ENCODE measurements around the gene FERMT3.

- no peak for TF ChIP-seq CTCF (IDR thresholded peaks at IDR 0.05)
- no peak for TF ChIP-seq GABPA (IDR thresholded peaks at IDR 0.05; ENCODE audit: low read depth)
- no peak for TF ChIP-seq TAF1 (IDR thresholded peaks at IDR 0.05; ENCODE audit: borderline replicate concordance, low read depth, low read length)
- no peak for TF ChIP-seq EZH2phosphoT487 (IDR thresholded peaks at IDR 0.05; ENCODE audit: borderline replicate concordance, low read depth)
- TF ChIP-seq ELF1 (IDR thresholded peaks at IDR 0.05), result no peak
- TF ChIP-seq SIN3A (IDR thresholded peaks at IDR 0.05; ENCODE audit: borderline replicate concordance, low read depth, low read length), result no peak
- no peak for TF ChIP-seq RFX5 (IDR thresholded peaks at IDR 0.05; ENCODE audit: low read length)
- TF ChIP-seq POLR2AphosphoS5 (IDR thresholded peaks at IDR 0.05; ENCODE audit: low read depth, low read length), result no peak
- TF ChIP-seq YY1 (IDR thresholded peaks at IDR 0.05; ENCODE audit: low read depth), result no peak
- no peak for TF ChIP-seq FOXM1 (IDR thresholded peaks at IDR 0.05; ENCODE audit: low read depth)
Observed at GRCh38 chr11:64180891-64181290, 25.6 kb upstream of the FERMT3 start.

Measured in SK-N-SH (cell line).